ENCODE measurements around the gene DMRT3. TPM values are rescaled to one million over a fixed set of nuclear protein-coding genes. Genes with fewer than 3 reads are reported as not detected.

The DMRT3 gene
- total and polyA plus RNA-seq, 3 donors from 2014 or later, result 6.3 to 11.8 (median 6.7) TPM

- WGBS, 2 donors, result 65 to 70% methylated on average over 3 of the region's 3 CpGs
- H3K27ac ChIP-seq, result no peak overlapping the region
- no peak for DNase-seq
- H3K4me1 ChIP-seq, result no peaks in the 10 kb centered on the region
- no peaks in the 10 kb centered on the region for H3K27me3 ChIP-seq
- no peak overlapping the region for H3K4me3 ChIP-seq
- H3K9me3 ChIP-seq, result no peaks in the 10 kb centered on the region
- intact Hi-C loops (cut with DNase I; ENCODE audit: low total_unique reads), result no loop called here
- TF ChIP-seq, protein P1, sequence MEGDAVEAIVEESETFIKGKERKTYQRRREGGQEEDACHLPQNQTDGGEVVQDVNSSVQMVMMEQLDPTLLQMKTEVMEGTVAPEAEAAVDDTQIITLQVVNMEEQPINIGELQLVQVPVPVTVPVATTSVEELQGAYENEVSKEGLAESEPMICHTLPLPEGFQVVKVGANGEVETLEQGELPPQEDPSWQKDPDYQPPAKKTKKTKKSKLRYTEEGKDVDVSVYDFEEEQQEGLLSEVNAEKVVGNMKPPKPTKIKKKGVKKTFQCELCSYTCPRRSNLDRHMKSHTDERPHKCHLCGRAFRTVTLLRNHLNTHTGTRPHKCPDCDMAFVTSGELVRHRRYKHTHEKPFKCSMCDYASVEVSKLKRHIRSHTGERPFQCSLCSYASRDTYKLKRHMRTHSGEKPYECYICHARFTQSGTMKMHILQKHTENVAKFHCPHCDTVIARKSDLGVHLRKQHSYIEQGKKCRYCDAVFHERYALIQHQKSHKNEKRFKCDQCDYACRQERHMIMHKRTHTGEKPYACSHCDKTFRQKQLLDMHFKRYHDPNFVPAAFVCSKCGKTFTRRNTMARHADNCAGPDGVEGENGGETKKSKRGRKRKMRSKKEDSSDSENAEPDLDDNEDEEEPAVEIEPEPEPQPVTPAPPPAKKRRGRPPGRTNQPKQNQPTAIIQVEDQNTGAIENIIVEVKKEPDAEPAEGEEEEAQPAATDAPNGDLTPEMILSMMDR (IDR thresholded peaks at IDR 0.05), result no peak
- TF ChIP-seq POLR2A (IDR thresholded peaks at IDR 0.05), result no peak
- H3K36me3 ChIP-seq (ENCODE audit: low read depth, missing control alignments), result no peaks in the 10 kb centered on the region
Measured at GRCh38 chr9:1007312-1007711, 30.9 kb downstream of the DMRT3 start.

GRCh38 chr9:1008216-1008615, 31.8 kb downstream of the DMRT3 start:
- Histone ChIP-seq H3K27me3 (no peaks in the 10 kb centered on the region), H3K4me3 (no peak overlapping the region), H3K9me3 (no peaks in the 10 kb centered on the region), H3K4me1 (no peaks in the 10 kb centered on the region), H3K27ac (no peak overlapping the region), H3K36me3 (ENCODE audit: low read depth, missing control alignments) (no peaks in the 10 kb centered on the region)
- DNase-seq, result no peak
- intact Hi-C loops (cut with DNase I; ENCODE audit: low total_unique reads), result no loop called here
- 89 to 94% methylated on average over 3 of the region's 3 CpGs for WGBS, 2 donors
- TF ChIP-seq, protein P1 (IDR thresholded peaks at IDR 0.05), result no peak
- no peak for TF ChIP-seq POLR2A (IDR thresholded peaks at IDR 0.05)

- TF ChIP-seq, protein P1 (IDR thresholded peaks at IDR 0.05), result peak; percentile 75 to 92 (median 91)
- no peak for TF ChIP-seq POLR2A (IDR thresholded peaks at IDR 0.05)
- no peaks in the 10 kb centered on the region for H3K27me3 ChIP-seq
- no peaks in the 10 kb centered on the region for H3K36me3 ChIP-seq (ENCODE audit: low read depth, missing control alignments)
- peak; percentile 90 for DNase-seq
- 6 to 11% methylated on average over 14 of the region's 14 CpGs for WGBS, 2 donors
- no peak overlapping the region for H3K4me3 ChIP-seq
- H3K4me1 ChIP-seq, result no peaks in the 10 kb centered on the region
- H3K9me3 ChIP-seq, result no peaks in the 10 kb centered on the region
- no peak overlapping the region for H3K27ac ChIP-seq
- intact Hi-C loops (cut with DNase I; ENCODE audit: low total_unique reads), result no loop called here
Measured at GRCh38 chr9:1009101-1009707, 32.7 kb downstream of the DMRT3 start.

DNA sequence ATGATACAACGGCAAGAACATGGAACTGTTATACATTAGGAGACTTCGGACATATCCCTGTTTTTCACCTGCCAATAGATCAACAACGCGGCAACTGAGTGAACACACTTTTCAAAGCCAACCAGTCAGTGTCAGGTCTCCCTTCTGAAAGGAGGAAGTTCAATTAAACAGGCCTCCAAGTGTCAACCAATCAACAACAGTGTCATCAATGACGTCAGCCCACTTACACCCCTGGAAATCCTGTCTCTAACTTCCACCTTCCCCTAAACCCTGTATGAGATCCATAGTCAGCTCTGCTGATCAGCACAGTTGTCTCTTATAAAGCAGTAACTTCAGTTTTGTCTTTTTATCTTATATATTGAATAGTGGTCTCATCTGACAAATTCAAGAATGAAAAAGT, 36.6 kb downstream of the DMRT3 start:
- no peak for TF ChIP-seq POLR2A (IDR thresholded peaks at IDR 0.05)
- TF ChIP-seq, protein P1 (IDR thresholded peaks at IDR 0.05), result no peak
- no peak overlapping the region for H3K27ac ChIP-seq
- H3K27me3 ChIP-seq, result no peaks in the 10 kb centered on the region
- DNase-seq, result no peak
- whole genome bisulfite sequencing, 2 donors, result 76 to 82% methylated on average over 5 of the region's 5 CpGs
- H3K4me3 ChIP-seq, result no peak overlapping the region
- H3K9me3 ChIP-seq, result no peaks in the 10 kb centered on the region
- no peaks in the 10 kb centered on the region for H3K4me1 ChIP-seq
- intact Hi-C loops (cut with DNase I; ENCODE audit: low total_unique reads), result no loop called here
- no peaks in the 10 kb centered on the region for H3K36me3 ChIP-seq (ENCODE audit: low read depth, missing control alignments)

DNA sequence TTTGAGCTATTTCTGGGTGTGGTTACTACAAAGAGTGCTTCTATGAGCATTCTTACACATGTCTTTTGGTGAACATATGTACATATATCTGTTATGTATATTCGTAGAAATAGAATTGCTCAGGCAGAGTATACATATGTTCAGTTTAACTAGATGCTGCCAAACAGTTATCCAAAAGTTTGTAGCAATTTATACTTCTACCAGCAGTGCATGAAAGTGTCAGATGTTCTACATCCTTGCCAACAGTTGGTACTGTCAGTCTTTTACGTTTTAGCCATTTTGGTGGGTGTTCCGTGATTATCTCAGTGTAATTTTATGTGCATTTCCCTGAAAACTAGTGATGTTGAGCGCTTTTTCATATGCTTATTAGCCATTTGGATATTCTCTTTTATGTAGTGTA, 37.8 kb downstream of the DMRT3 start:
- Histone ChIP-seq H3K4me1 (no peaks in the 10 kb centered on the region), H3K27me3 (no peaks in the 10 kb centered on the region), H3K27ac (no peak overlapping the region), H3K4me3 (no peak overlapping the region), H3K9me3 (no peaks in the 10 kb centered on the region), H3K36me3 (ENCODE audit: low read depth, missing control alignments) (no peaks in the 10 kb centered on the region)
- TF ChIP-seq, protein P1 (IDR thresholded peaks at IDR 0.05), result no peak
- no peak for TF ChIP-seq POLR2A (IDR thresholded peaks at IDR 0.05)
- 72 to 82% methylated on average over 4 of the region's 4 CpGs for WGBS, 2 donors
- DNase-seq, result no peak
- intact Hi-C loops (cut with DNase I; ENCODE audit: low total_unique reads), result no loop called here

Measured in testis (tissue), 3 donors.